PC-9 (cell line): Measurements from ENCODE around the gene STEAP1B. TPM values are rescaled to one million over a fixed set of nuclear protein-coding genes. Genes with fewer than 3 reads are reported as not detected.

Experiments
- BruUV-seq: library from RNA; stranded (reverse); fragments of 400-500 nt; replicated peaks from 2 replicates; lab custom pipeline; 2021; lab: Mats Ljungman, UMichigan
- CTCF ChIA-PET: fragments of 300-600 bp; sonication (Branson Sonifier 250); formaldehyde crosslinking; loops from one replicate; lab custom pipeline; 2022; ENCODE audit warnings: antibody characterized with exemption; lab: Charles Lee
- POLR2A ChIA-PET: fragments of 300-600 bp; sonication (Branson Sonifier 250); formaldehyde crosslinking; loops from one replicate; lab custom pipeline; 2022; ENCODE audit warnings: antibody characterized with exemption; ENCODE audit not compliant: unreplicated experiment; lab: Charles Lee
- DNase-seq, 2 experiments: peaks; one replicate each; pipeline versions ENCODE4 v3.0.0 to v3.0.0-alpha.2; 2015 to 2022; ENCODE audit warnings: mixed read lengths in 1 of 2
- H2AFZ ChIP-seq: fragments of 200-600 bp; sonication (generic); 2 replicates; pipeline ENCODE4 v1.8.1; 2017; ENCODE audit warnings: antibody characterized with exemption
- H3F3A ChIP-seq: fragments of 200-600 bp; sonication (generic); 2 replicates; pipeline ENCODE4 v1.8.1; 2017; ENCODE audit warnings: antibody characterized with exemption, mild to moderate bottlenecking, low read depth; ENCODE audit not compliant: insufficient read depth
- H3K27ac ChIP-seq: fragments of 200-600 bp; sonication (generic); 2 replicates; pipeline ENCODE4 v1.6.1; 2016; ENCODE audit warnings: mixed run types
- H3K27me3 ChIP-seq: fragments of 200-600 bp; sonication (generic); 2 replicates; pipeline ENCODE4 v1.6.1; 2016; ENCODE audit warnings: low read depth, mixed run types; ENCODE audit not compliant: insufficient read depth
- H3K36me3 ChIP-seq: fragments of 200-600 bp; sonication (generic); 2 replicates; pipeline ENCODE4 v1.6.1; 2016; ENCODE audit warnings: low read depth, mixed run types
- H3K4me1 ChIP-seq: fragments of 200-600 bp; sonication (generic); replicated peaks from 2 replicates; pipeline ENCODE4 v1.6.1; 2016; ENCODE audit warnings: mixed run types; ENCODE audit not compliant: insufficient read depth
- H3K4me2 ChIP-seq: fragments of 200-600 bp; sonication (generic); 2 replicates; pipeline ENCODE4 v1.6.1; 2017; ENCODE audit warnings: mixed run types
- H3K4me3 ChIP-seq: fragments of 200-600 bp; sonication (generic); 2 replicates; pipeline ENCODE4 v1.6.1; 2016; ENCODE audit warnings: mixed run types
- H3K79me2 ChIP-seq: fragments of 200-600 bp; sonication (generic); 2 replicates; pipeline ENCODE4 v1.6.1; 2017; ENCODE audit warnings: low read depth, mixed run types
- H3K9me2 ChIP-seq: fragments of 200-600 bp; sonication (generic); 2 replicates; pipeline ENCODE4 v1.8.1; 2017; ENCODE audit warnings: mild to moderate bottlenecking; ENCODE audit not compliant: insufficient read depth
- H3K9me3 ChIP-seq: fragments of 200-600 bp; sonication (generic); 2 replicates; pipeline ENCODE4 v1.8.1; 2016; ENCODE audit warnings: low read depth; ENCODE audit not compliant: insufficient read depth
- H4K20me1 ChIP-seq: fragments of 200-600 bp; sonication (generic); 2 replicates; pipeline ENCODE4 v1.8.1; 2017; ENCODE audit not compliant: insufficient read depth
- CTCF ChIP-seq: fragments of 200-600 bp; sonication (generic); conservative IDR thresholded peaks from 2 replicates; pipeline ENCODE4 v1.6.1; 2017; ENCODE audit warnings: mixed run types, antibody characterized with exemption, mild to moderate bottlenecking, moderate library complexity
- EZH2 ChIP-seq: fragments of 200-600 bp; sonication (generic); IDR thresholded peaks from 2 replicates; pipeline ENCODE4 v1.8.0; 2017; ENCODE audit warnings: antibody characterized with exemption, low read depth
- intact Hi-C: fragments of 100-400 bp; cut with micrococcal nuclease; formaldehyde crosslinking; loops from one replicate; pipeline ENCODE4 v1.10.0; 2022; ENCODE audit not compliant: unreplicated experiment
- total RNA-seq: library from RNA; stranded (reverse); gene quantifications from 2 replicates; pipeline ENCODE4 v1.2.3, GENCODE V29; 2021

Gene STEAP1B
- total RNA-seq, 1 experiment from 2014 or later, result 0.35 TPM

DNA sequence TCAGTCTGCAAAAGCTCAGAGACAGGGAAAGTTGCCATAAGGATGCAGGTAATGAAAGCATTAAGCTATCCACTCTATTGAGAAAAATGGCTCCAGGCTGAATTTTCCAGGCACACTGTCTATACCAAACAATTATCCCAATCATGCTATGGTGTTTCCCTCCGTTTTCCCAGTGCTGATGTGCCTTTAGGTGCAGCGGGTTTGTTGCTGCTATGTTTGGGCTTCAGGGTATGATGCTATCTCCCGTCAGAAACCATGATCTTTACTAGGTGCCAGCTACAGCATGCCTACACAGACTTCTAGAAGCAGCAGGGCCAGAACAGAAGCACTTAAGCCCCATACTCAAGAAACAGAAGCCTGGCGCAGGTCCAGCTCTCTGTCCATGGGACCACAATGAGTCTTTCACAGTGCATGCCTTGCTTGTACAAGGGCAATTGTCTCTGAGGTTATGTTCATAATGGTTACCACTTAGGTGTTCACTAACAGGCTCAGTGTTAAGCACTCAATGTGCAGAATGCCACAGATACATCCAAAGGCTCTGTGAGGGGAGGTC lies 19.4 kb downstream of the STEAP1B start:
- 0 out of 2 replicates have a peak, but pooled peaks cover 4% of the 10 kb centered on the region for H3K9me3 ChIP-seq
- H3K9me2 ChIP-seq, result no peaks in the 10 kb centered on the region
- no peak for TF ChIP-seq CTCF
- TF ChIP-seq EZH2, result no peak
- no peaks in the 10 kb centered on the region for H4K20me1 ChIP-seq
- DNase-seq, result no peak
- intact Hi-C loops, result loop anchor here (10.0 kb wide), 1 partner anchor 246 kb away; no protein-coding TSS in a partner anchor
- no peaks in the 10 kb centered on the region for H3K27me3 ChIP-seq
- no peak overlapping the region for H3K4me2 ChIP-seq
- no peaks in the 10 kb centered on the region for H3K36me3 ChIP-seq
- BruUV-seq, result no TSS peak
- H3F3A ChIP-seq, result peaks cover 5% of the 10 kb centered on the region; the same call in 1 of the 2 replicates
- no peak overlapping the region for H3K4me3 ChIP-seq
- CTCF ChIA-PET, result no interaction called here
- no peaks in the 10 kb centered on the region for H3K79me2 ChIP-seq
- H3K27ac ChIP-seq, result no peak overlapping the region
- no peak overlapping the region for H2AFZ ChIP-seq
- POLR2A ChIA-PET, result interaction anchor here (1.0 kb wide), 1 partner anchor 38 kb away, joined by 3 read pairs; no protein-coding TSS in a partner anchor
- H3K4me1 ChIP-seq, result peaks cover 11% of the 10 kb centered on the region; the same call in 1 of the 2 replicates

DNA sequence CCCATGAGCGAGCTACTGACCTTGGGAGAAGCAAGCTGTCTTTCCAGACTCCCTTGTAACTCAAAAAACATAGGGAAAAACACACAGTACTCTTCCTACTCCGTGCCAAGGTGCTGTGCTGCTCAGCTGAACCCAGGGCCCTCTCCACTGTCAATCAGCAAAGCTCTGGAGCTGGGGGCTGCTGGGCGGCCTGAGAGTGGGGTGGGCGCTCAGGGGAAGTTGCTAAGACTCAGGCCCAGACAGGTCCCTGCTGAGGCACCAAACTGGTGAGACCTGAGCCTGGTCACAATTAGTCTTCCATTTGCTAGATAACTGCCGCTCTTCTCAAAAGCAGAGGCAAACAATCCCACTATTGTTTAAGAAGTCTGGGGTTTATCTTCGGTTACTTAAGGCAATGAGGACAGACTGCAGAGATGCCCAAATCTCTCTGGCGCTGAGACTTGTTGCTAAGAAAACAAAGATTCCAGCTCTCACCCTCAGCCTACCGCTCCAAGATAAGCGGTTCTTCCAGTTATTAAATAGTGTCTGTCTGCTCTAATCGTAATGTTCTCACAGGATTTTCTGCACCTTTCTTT lies 22.0 kb downstream of the STEAP1B start:
- TF ChIP-seq EZH2 (no peak), CTCF (no peak)
- no TSS peak for BruUV-seq
- Histone ChIP-seq H3K4me3 (no peak overlapping the region), H3K9me3 (no peaks in the 10 kb centered on the region), H3F3A (no peaks in the 10 kb centered on the region), H3K4me2 (no peak overlapping the region), H3K36me3 (no peaks in the 10 kb centered on the region), H3K4me1 (no peaks in the 10 kb centered on the region), H4K20me1 (no peaks in the 10 kb centered on the region), H3K27ac (no peak overlapping the region), H3K9me2 (no peaks in the 10 kb centered on the region), H3K27me3 (no peaks in the 10 kb centered on the region), H2AFZ (no peak overlapping the region), H3K79me2 (no peaks in the 10 kb centered on the region)
- POLR2A ChIA-PET, result no interaction called here
- no peak for DNase-seq
- intact Hi-C loops, result no loop called here
- CTCF ChIA-PET, result no interaction called here

DNA sequence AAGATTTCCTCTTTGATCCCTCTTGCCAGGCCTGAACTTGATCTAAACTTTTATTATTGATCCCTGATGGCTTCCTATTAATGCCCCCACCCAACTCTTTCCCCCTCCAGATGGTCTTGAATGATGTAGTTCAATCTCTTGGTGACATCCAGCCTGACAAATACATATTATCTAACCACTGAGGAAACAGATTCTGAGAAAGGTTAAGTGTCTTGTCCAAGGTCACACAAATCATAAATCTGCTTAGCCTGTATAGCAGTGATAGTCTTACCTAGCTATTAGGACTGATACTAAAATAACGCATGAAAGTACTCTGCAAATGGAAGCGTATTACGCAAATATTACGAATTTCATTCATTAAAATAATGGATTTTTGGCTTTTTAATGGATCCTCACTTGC lies 22.7 kb downstream of the STEAP1B start:
- TF ChIP-seq CTCF (no peak), EZH2 (no peak)
- Histone ChIP-seq H3K79me2 (no peaks in the 10 kb centered on the region), H2AFZ (no peak overlapping the region), H3K4me1 (no peaks in the 10 kb centered on the region), H3K9me2 (no peaks in the 10 kb centered on the region), H3K27me3 (no peaks in the 10 kb centered on the region), H3K9me3 (no peaks in the 10 kb centered on the region), H4K20me1 (no peaks in the 10 kb centered on the region), H3K27ac (no peak overlapping the region), H3F3A (no peaks in the 10 kb centered on the region), H3K4me2 (no peak overlapping the region), H3K36me3 (no peaks in the 10 kb centered on the region), H3K4me3 (no peak overlapping the region)
- POLR2A ChIA-PET, result no interaction called here
- CTCF ChIA-PET, result interaction anchor here (0.7 kb wide), 1 partner anchor 176 kb away, joined by 5 read pairs; no protein-coding TSS in a partner anchor
- intact Hi-C loops, result no loop called here
- DNase-seq, result no peak
- BruUV-seq, result no TSS peak
